Measurements from ENCODE around the gene PCSK1N.
"Not testable (repeated sequence)": the region's sequence is repeated elsewhere in the genome, so short reads cannot be mapped to it uniquely, and the experiment has no call there.

The PCSK1N gene, protein sequence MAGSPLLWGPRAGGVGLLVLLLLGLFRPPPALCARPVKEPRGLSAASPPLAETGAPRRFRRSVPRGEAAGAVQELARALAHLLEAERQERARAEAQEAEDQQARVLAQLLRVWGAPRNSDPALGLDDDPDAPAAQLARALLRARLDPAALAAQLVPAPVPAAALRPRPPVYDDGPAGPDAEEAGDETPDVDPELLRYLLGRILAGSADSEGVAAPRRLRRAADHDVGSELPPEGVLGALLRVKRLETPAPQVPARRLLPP

DNA sequence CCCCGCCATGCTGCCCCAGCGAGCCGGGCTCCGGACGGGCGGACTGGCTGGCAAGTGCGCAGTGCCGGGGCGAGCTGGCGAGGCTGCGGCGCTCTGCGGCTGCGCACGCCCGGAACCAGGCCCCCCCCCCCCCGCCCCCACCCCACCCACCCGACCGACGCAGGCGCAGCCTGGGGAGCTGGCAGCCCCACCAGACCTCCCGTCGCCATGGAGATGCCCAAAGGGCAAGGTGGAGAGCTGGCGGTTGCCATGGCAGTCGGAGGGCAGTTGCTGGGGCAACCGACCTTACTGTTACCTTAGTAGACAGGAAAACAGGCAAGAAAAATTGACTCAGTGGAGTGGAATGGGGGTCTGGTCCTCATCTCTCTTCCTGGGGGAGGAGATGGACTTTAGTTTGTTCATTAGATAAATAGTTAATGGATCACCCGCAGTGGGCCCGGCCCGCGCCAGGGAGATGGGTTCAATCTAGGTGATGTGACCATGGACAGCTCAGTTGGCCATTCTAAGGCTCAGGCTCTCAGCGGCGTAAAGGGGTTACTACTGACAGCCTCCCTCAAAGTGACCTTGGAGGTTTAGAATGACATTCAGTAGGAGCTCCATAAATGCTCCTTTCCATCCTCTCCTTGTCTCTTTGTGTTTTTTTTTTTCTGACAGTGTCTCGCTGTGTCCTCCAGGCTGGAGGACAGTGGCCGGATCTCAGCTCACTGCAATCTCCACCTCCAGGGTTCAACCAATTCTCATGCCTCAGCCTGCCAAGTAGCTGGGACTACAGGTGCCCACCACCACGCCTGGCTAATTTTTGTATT, at the start of gene PCSK1N:
Gene PCSK1N, minus strand, starts transcription at position 87 of the 806 bp plus-strand sequence. Its CDS starts 78 bp downstream, at position 9.
- no peak for DNase-seq

DNA sequence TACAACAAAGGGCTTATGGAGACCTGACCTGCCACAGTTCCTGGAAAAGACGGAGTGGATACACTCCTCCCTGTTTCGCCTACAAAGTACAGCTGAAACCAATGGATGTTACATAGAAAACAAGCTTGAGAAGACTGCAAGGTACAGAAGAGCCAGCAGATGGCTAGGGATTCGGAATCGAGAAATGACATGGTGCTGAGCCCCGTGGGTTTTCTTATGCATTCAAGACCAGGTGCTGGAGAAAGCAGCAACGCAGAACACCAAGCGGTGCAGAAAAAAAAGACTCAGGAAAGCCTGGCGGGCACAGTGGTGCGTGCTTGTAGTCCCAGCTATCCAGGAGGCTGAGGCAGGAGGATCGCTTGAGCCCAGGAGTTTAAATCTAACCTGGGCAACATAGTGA, 48.3 kb upstream of the PCSK1N start:
- DNase-seq: no peak

DNA sequence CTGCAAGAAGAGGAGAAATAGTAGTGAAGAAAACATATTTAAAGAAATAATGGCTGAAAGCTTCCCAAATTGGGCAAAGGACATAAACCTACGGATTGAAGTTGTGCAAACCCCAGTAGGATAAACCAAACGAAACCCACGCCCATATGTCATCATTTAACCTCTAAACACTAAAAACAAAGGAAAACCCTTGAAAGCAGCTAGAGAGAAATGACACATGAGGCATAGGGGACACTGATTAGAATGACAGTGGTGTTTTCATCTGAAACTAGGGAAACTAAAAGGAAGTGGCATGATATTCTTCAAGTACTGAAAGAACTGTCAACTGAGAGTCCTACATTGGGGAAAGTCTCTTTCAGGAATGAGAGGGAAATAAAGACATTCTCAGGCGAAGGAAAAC, 41.5 kb upstream of the PCSK1N start:
- not testable (repeated sequence) for DNase-seq

DNA sequence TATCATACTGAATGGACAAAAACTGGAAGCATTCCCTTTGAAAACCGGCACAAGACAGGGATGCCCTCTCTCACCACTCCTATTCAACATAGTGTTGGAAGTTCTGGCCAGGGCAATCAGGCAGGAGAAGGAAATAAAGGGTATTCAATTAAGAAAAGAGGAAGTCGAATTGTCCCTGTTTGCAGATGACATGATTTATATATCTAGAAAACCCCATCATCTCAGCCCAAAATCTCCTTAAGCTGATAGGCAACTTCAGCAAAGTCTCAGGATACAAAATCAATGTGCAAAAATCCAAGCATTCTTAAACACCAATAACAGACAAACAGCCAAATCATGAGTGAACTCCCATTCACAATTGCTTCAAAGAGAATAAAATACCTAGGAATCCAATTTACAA, 36.6 kb upstream of the PCSK1N start:
- not testable (repeated sequence) for DNase-seq

DNA sequence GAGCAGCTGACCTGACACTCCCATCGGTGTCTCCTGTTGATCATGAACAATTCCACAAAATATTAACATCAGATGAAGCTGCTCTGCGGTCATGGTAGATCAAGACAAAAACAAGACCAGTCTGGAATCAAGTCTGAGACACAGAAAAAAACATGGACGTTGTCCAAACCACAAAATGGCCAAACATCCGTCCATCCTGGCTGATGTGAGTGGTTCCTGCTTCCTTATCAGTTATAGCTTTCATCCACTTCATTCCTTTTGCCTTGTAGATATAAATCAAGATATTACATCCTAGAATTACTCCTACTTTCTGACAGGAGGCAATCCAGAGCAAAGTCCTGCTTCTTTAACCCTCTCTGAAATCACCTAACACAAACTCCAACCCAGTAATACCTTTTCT, 28.8 kb upstream of the PCSK1N start:
- DNase-seq: no peak

DNA sequence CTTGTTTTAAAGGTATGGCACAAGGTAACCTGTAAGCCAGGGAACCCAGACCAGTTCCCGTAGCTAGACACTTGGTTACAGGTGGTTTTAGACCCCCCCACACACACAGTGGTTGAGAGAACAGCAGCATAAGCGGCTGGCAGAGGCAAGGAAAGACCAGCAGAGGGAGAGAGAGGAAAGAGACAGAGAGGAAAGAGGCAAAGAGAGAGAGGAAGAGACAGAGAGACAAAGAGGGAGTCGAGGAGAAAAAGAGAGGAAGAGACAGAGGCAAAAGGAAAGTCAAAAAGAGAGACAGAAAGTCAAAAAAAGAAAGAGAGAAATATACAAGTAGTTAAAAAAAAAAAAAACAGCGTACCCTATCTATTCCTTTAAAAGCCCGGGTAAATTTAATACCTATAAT, 19.5 kb upstream of the PCSK1N start:
- no peak for DNase-seq

DNA sequence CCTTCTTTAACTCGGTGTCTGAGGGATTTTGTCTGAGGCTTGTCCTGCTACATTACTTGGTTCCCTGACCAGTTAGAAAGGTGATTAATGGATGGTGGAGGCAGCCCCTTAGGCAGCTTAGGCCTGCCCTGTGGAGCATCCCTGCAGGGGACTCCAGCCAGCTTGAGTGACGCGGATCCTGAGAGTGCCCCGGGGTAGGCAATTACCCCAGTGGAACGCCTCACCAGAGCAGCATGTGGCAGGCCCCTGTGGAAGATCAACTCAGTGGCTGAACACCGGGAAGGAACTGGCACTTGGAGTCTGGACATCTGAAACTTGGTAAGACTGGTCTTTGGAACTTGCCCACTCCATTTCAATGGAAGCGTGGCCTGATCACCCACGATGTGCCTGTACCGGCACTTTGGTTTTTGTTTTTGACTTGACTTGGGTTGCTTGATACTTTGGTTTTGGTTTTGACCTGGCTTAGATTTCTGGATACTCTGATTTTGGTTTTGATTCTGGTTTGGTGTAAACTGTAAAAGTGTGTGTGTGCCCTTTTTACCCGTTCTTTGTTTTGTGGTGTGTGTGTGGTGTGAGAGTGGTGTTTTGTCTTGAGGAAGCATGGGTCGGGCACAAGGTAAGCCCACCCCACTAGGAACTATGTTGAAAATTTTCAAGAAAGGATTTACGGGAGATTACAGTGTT, 18.9 kb upstream of the PCSK1N start:
- not testable (repeated sequence) for DNase-seq

DNA sequence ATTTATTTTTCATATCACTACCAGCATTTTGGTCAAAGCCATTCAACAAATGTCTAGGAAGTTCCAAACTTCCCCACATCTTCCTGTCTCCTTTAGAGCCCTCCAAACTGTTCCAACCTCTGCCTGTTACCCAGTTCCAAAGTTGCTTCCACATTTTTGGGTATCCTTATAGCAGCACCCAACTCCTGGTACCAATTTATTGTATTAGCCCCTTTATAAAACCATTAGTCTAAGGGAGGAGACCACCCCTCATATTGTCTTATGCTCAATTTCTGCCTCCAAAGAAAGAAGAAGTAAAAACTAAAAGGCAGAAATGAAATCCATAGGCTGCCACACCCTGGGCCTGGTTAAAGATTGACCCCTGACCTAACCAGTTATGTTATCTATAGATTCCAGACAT, 18.1 kb upstream of the PCSK1N start:
- DNase-seq: not testable (repeated sequence)

DNA sequence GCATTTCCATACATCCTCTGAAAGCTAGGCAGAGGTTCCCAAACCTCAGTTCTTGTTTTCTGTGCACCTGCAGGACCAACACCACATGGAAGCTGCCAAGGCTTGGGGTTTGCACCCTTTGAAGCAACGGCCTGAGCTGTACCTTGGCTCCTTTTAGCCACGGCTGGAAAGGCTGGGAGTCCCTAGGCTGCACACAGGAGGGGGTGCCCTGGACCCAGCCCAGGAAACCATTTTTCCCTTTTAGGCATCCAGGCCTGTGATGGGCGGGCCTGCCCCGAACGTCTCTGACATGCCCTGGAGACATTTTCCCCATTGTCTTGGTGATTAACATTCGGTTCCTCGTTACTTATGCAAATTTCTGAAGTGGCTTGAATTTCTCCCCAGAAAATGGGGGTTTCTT, 17.4 kb upstream of the PCSK1N start:
- DNase-seq: no peak

DNA sequence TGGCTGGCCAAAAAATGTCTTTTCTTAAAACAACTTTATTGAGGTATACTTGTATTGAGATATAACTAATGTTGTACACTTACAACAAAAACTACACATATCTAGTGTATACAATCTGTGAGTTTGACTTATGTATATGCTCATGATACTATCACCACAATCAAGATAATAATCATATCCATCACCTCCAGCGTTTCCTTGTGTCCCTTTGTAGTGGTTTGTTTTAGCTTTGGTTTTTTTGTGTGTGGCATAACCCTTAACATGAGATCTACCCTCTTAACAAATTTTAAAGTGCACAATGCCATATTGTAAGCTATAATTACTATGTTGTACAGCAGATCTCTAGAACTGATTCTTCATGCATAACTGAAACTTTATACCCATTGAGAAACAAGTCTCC, 13.4 kb upstream of the PCSK1N start:
- DNase-seq: no peak

DNA sequence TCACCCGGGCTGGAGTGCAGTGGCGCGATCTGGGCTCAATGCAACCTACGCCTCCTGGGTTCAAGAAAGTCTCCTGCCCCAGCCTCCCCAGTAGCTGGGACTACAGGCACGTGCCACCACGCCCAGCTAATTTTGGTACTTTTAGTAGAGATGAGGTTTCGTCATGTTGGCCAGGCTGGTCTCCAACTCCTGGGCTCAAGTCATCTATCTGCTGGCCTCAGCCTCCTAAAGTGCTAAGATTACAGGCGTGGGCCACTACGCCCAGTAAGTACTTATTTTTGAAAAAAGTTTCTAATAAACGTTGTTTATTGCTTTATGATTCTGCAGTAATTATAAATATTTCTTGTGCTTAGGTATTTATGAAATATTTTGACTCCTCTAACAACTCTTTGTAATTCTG, 4.3 kb upstream of the PCSK1N start:
- no peak for DNase-seq

DNA sequence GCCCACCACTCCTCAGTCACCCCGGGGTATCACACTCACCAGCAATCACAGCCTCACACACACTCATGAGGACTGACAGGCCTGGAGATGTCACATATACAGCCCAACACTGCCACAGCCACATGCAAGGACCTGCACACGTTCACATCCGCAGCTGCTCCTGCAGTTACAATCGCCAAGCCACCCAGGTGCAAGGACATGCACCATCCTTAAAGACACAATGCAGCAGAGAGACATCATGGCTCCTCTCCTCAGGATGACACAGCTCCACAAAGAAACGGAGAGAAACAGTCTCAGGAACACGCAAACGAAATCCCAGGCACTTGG, 1.1 kb downstream of the PCSK1N start:
- no peak for DNase-seq

DNA sequence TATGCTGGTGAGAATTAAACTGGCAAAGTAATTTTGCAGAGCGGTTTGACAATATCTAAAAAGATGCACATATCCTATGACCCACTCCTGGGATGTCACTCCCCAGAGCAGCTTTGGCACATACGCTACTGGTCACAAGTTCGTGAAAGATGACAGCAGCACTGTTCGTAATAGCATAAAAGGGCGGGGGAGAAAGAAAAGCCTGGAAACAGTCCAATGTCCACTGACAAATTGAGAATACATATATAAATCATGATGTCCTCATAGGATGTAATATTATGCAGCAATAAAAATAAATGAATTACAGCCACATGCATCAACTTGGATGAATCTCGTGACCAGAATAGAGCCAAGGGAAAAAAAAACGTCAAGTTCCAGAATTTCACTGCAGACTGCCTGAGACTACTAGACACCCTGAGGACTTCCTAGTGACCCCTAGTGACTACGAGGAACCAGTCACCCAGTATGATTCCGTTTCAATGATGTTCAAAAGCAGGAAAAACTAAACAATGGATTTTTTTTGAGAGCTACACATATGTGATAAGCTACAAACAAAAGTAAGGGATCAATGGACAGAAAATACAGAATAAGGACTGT, 1.8 kb downstream of the PCSK1N start:
- no peak for DNase-seq

DNA sequence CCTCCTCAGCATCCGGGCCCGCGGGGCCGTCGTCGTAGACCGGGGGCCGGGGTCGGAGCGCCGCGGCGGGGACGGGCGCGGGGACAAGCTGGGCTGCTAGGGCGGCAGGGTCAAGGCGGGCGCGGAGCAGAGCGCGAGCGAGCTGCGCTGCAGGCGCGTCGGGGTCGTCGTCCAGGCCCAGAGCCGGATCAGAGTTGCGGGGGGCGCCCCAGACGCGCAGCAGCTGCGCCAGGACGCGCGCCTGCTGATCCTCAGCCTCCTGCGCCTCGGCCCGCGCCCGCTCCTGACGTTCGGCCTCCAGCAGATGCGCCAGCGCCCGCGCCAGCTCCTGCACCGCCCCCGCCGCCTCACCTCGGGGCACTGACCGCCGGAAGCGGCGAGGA, 3.5 kb downstream of the PCSK1N start:
- DNase-seq: no peak

DNA sequence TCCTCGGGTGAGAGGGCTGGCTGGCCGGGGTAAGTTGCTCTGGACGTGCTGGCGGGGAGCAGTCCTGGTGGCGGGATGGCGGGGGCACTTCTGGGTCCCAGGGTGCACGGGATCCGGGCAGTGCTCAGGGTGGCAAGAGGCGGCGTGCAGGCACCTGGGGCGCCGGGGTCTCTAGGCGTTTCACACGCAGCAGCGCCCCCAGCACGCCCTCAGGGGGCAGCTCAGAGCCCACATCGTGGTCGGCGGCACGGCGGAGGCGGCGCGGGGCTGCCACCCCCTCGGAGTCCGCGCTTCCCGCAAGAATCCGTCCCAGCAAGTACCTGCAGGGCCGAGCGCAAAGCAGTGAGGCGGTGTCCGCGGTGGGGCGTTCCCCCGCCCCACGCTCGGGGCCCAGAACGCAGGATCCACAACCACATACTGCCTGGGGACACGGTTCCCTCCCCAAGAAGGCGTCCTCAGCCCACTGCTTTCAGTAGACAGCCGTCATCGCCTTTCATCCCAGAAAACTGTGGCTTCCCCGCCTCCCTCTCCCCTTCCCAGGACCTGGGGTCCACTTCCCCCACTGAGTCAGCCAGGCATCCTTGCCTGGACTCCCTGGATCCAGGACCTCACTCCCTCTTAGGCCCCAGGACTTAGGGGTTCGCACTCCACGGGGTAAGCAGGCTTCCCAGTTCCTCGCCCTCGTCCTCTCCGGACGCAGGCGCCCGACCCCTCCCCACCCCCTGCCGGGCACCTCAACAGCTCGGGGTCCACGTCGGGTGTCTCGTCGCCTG, 4.1 kb downstream of the PCSK1N start:
- DNase-seq: no peak

DNA sequence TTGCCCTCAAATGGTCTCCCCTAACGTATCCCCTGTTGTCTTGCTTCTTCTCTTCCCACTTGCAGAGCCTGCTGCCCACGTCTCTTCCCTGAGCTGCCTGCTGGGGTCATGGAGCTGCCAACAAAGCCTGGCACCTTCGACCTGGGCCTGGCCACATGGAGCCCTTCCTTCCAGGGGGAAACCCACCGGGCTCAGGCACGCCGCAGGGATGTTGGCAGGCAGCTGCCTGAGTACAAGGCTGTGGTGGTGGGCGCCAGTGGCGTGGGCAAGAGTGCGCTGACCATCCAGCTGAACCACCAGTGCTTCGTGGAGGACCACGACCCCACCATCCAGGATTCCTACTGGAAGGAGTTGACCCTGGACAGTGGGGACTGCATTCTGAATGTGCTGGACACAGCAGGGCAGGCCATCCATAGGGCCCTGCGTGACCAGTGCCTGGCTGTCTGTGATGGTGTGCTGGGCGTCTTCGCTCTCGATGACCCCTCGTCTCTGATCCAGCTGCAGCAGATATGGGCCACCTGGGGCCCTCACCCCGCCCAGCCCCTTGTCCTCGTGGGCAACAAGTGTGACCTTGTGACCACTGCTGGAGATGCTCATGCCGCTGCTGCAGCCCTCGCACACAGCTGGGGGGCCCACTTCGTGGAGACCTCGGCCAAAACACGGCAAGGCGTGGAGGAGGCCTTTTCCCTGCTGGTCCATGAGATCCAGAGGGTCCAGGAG, 6.2 kb downstream of the PCSK1N start:
- no peak for DNase-seq

DNA sequence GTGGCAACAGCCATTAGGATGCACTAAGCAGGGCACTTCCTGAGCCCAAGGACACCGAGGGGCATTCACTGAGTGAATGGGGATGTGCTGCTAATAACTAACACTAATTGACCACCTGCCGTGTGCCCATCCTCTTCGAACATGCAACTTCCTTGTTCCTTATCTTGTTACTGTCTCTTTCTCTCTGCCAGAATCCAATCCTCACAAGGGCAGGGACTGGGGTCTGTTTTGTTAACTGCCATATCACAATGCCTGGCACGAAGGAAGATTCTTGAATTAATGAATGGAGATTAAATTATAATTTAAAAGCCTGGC, 7.8 kb downstream of the PCSK1N start:
- no peak for DNase-seq

DNA sequence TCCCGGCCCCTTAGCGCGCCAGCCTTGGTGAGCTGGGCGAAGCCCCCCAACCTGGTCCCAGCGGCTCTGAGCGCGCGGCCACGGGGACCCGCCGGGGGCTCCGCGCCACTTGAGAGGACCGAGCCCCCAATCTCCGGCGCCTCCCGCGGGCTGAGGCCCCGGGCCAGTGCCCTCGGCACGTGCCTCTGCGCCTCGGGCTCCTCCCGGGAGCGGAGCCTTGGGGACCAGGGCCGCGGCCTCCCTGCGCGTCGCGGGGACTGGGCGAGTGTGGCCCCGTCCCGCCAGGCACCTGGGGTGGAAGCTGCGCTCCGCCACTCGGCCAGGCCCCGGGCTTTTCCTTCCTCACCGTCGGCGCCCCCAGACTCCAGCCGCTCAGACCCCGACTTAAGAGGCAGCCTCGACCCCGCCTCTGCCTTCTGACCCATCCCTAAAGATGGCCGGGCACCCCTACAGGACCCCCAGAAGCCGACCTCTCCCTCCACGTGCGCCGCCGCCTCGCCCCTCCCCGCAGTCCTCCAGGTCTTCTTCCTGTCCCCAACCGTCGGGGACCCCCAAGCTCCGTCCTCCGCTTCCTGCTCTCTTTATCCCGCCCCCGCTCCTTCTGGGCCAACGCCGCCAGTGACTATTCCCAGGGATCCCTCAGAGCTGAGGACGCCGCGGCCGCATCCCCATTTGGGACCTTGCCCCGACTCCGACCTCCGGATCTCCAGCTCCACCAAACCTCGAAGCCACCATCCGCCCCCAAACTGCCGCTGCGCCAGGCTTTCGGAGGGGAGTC, 8.3 kb downstream of the PCSK1N start:
- no peak for DNase-seq

DNA sequence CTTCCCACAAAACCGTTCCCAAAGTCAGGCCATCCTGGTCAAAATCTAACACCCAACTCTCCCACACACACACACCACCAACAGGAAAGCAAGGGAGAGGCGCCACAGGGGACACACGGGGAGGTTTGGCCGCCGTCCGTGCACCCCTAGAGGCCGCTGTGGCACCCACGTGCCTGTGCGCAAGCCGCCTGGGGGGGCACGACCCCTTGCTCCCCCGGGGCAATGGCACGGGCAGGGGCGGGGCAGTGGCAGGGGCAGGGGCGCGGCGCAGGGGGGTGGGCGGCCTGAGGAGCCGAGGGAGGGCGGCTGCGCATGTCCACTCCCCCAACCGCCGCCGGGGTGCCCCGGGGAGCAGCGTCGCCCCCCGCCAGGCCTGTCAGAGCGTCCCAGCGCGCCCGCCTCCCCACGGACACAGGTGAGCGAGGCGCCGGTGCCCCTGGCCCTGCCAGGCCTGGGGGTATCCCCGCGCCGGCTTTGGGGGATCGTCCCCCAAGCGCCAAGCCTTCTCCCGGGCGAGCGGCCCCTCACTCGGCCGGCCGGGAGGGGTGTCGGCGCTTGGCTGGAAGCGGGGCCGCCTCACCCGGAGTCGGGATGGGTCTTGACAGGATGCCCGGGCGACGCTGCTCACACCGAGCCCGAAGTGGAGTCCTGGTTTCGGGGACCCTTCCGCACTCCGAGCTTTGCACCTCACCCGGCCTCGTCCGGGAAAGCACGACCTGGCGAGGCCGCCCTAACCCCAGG, 9.1 kb downstream of the PCSK1N start, which contains the start of gene ERAS:
Gene ERAS, plus strand, starts transcription at position 379 of the 741 bp plus-strand sequence. CDS start 2,611 bp downstream, outside the sequence.
- no peak for DNase-seq

DNA sequence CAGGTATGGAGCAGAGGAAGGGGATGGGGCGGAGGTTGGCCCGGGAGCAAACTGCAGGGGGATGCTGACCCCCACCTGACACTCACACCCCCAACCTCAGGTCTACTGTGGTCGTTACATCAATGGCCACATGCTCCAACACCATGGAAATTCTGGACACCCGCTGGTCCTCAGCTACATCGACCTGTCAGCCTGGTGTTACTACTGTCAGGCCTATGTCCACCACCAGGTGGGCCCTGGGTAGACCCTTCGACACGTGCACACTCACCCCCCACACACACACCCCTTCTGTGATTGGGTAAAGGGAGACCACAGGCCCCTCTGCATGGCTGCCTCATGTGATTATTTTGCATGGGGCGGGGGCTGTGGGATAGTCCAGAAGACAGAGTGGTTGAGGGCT, 11.3 kb downstream of the PCSK1N start:
- no peak for DNase-seq

DNA sequence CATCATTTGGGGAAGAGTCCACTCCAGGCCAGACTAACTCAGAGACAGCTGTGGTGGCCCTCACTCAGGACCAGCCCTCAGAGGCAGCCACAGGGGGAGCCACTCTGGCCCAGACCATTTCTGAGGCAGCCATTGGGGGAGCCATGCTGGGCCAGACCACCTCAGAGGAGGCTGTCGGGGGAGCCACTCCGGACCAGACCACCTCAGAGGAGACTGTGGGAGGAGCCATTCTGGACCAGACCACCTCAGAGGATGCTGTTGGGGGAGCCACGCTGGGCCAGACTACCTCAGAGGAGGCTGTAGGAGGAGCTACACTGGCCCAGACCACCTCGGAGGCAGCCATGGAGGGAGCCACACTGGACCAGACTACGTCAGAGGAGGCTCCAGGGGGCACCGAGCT, 12.4 kb downstream of the PCSK1N start:
- no peak for DNase-seq

All from GDM1 (cell line).